K562 (cell line): Measurements from ENCODE around the gene HBG1. TPM values are rescaled to one million over a fixed set of nuclear protein-coding genes. Genes with fewer than 3 reads are reported as not detected.

ENCODE experiments used
- ARID1B ChIP-seq: fragments of 450-650 bp; IDR thresholded peaks from 2 replicates; pipeline ENCODE4 v1.6.1; 2016; ENCODE audit warnings: antibody characterized with exemption, mild to moderate bottlenecking, inconsistent platforms
- ATF3 ChIP-seq, 2 experiments: fragments of 450-650 bp in 1 of 2; sonication (generic) in 1 of 2; formaldehyde crosslinking in 1 of 2; IDR thresholded peaks in 1 of 2; conservative IDR thresholded peaks in 1 of 2; 2 replicates each; pipeline versions ENCODE4 v1.6.1 to v1.8.1; 2016 to 2023; ENCODE audit warnings: mild to moderate bottlenecking in 2 of 2, moderate library complexity in 2 of 2, inconsistent platforms in 1 of 2, missing genetic modification reagents in 1 of 2
- CREB3L1 ChIP-seq: fragments of 450-650 bp; IDR thresholded peaks from 2 replicates; pipeline ENCODE4 v1.6.1; 2014; ENCODE audit warnings: low read depth, mild to moderate bottlenecking, moderate library complexity, borderline replicate concordance
- IFI16 ChIP-seq: fragments of 250-450 bp; sonication (Bioruptor Pico); IDR thresholded peaks from 2 replicates; pipeline ENCODE4 v2.1.2; 2022; ENCODE audit warnings: mild to moderate bottlenecking, inconsistent platforms
- NFATC3 ChIP-seq: fragments of 450-650 bp; IDR thresholded peaks from 2 replicates; pipeline ENCODE4 v1.6.1; 2017; ENCODE audit warnings: mild to moderate bottlenecking
- RNF219 ChIP-seq: fragments of 250-450 bp; sonication (Bioruptor Pico); IDR thresholded peaks from 2 replicates; pipeline ENCODE4 v1.5.0; 2022; ENCODE audit warnings: mild to moderate bottlenecking
- SNIP1 ChIP-seq: fragments of 450-650 bp; IDR thresholded peaks from 2 replicates; pipeline ENCODE4 v1.7.1; 2017; ENCODE audit warnings: low read depth, mild to moderate bottlenecking
- TAF1 ChIP-seq: IDR thresholded peaks from 2 replicates; pipeline ENCODE4 v1.6.1; 2011; ENCODE audit warnings: mild to moderate bottlenecking, low read length, moderate library complexity; ENCODE audit not compliant: insufficient read depth, control insufficient read depth, severe bottlenecking; ENCODE audit errors: extremely low read depth
- TBL1XR1 ChIP-seq, 2 experiments: IDR thresholded peaks; 2 replicates each; pipeline ENCODE4 v1.6.1; 2012; ENCODE audit warnings: improper control_type of control experiment in 2 of 2, low read length in 2 of 2, mild to moderate bottlenecking in 1 of 2
- USF1 ChIP-seq: sonication (generic); formaldehyde crosslinking; IDR thresholded peaks from 2 replicates; pipeline ENCODE4 v1.9.0; 2022; ENCODE audit warnings: mild to moderate bottlenecking, missing genetic modification reagents
- ZNF175 ChIP-seq: fragments of 200-800 bp; sonication (Bioruptor generic); IDR thresholded peaks from 2 replicates; pipeline ENCODE4 v1.6.1; 2016; ENCODE audit warnings: low read depth, mild to moderate bottlenecking, missing genetic modification characterization, missing compliant biosample characterization
- ZNF407 ChIP-seq: fragments of 450-650 bp; IDR thresholded peaks from 2 replicates; pipeline ENCODE4 v1.6.1; 2016; ENCODE audit warnings: low read depth
- polyA plus RNA-seq, 8 experiments: library from polyadenylated mRNA; depleted of rRNA in 4 of 8; stranded (reverse) in 5 of 8; unstranded in 3 of 8; fragments of >200 nt; fragmentation: Nextera tagmentation in 2 of 8; fragmentation: Illumina TruSeq in 1 of 8; extraction: Ambion mirVana in 2 of 8; extraction: Trizol in 1 of 8; gene quantifications; 2 replicates each; pipeline versions ENCODE4 v1.2.1 to v1.2.3, GENCODE V29; 2011 to 2014; ENCODE audit warnings: inconsistent platforms in 1 of 8, missing spikeins in 1 of 8
- total RNA-seq, 7 experiments: library from RNA; depleted of rRNA in 6 of 7; stranded (reverse); fragments of >200 nt in 6 of 7; fragmentation: Illumina TruSeq in 2 of 7; extraction: Trizol in 2 of 7; gene quantifications; 2 replicates each; pipeline versions ENCODE4 v1.2.1 to v1.2.3, GENCODE V29; 2011 to 2021; ENCODE audit warnings: low replicate concordance in 1 of 7

The HBG1 gene
- total and polyA plus RNA-seq, 9 of the 15 experiments (the other 6 are each of a cell fraction or from before 2014, with no cell fraction given) = 1,066 to 16,338 (median 4,898) TPM

GRCh38 chr11:5280582-5281102 is 31.0 kb upstream of the HBG1 start (continued):
- TF ChIP-seq ZNF407 = no peak
- peak; percentile 92 for TF ChIP-seq ZNF175 (CRISPR knock-in tag)
- TF ChIP-seq CREB3L1 = peak; percentile 39; the same call in 1 of the 2 replicates
- peak; percentile 69 for TF ChIP-seq USF1 (CRISPR knock-in tag)
- no peak; the same call in 1 of the 2 replicates for TF ChIP-seq NFATC3
- TF ChIP-seq SNIP1 = no peak
- peak; percentile 100 for TF ChIP-seq ATF3 (IDR thresholded peaks at IDR 0.05)
- peak; percentile 100 for TF ChIP-seq ATF3 (CRISPR knock-in tag; conservative IDR thresholded peaks at IDR 0.05)
- peak; percentile 79 for TF ChIP-seq IFI16 (CRISPR knock-in tag)
- no peak for TF ChIP-seq RNF219 (CRISPR knock-in tag)
- peak; percentile 98 for TF ChIP-seq TBL1XR1 (IDR thresholded peaks at IDR 0.05; ENCODE audit: low read length in 2 of 2)
- peak; percentile 55 for TF ChIP-seq TAF1
- TF ChIP-seq ARID1B = peak; percentile 99
